Activated T-cell treated with anti-CD3 and anti-CD28 coated beads, Interleukin-2, amount 50 U/mL, for 24 hours (primary cell): ENCODE measurements around the gene DSG4.

Experiments
- DNase-seq: peaks from one replicate; pipeline ENCODE4 v3.0.0-alpha.2; 2020
- H3K27ac Mint-ChIP-seq: 2 replicates; pipeline ENCODE4 v1.8.0; 2020; ENCODE audit warnings: mild to moderate bottlenecking, mixed read lengths
- H3K27me3 Mint-ChIP-seq: 2 replicates; pipeline ENCODE4 v1.8.0; 2020; ENCODE audit warnings: mixed read lengths
- H3K36me3 Mint-ChIP-seq: 2 replicates; pipeline ENCODE4 v1.8.0; 2020; ENCODE audit warnings: low read depth, mixed read lengths
- H3K4me1 Mint-ChIP-seq: 2 replicates; pipeline ENCODE4 v1.8.0; 2020; ENCODE audit warnings: low read depth, mixed read lengths
- H3K4me3 Mint-ChIP-seq: 2 replicates; pipeline ENCODE4 v1.8.0; 2020; ENCODE audit warnings: mild to moderate bottlenecking, moderate library complexity, mixed read lengths
- H3K9me3 Mint-ChIP-seq: 2 replicates; pipeline ENCODE4 v1.8.0; 2020; ENCODE audit warnings: mixed read lengths

Gene DSG4

GRCh38 chr18:31426021-31426420 lies 49.4 kb downstream of the DSG4 start:
- H3K36me3 Mint-ChIP-seq, result no peaks in the 10 kb centered on the region
- no peaks in the 10 kb centered on the region for H3K4me1 Mint-ChIP-seq
- H3K27ac Mint-ChIP-seq, result no peak overlapping the region
- no peak overlapping the region for H3K4me3 Mint-ChIP-seq
- no peaks in the 10 kb centered on the region for H3K27me3 Mint-ChIP-seq
- DNase-seq, result no peak
- H3K9me3 Mint-ChIP-seq, result no peaks in the 10 kb centered on the region

- H3K9me3 Mint-ChIP-seq, result no peaks in the 10 kb centered on the region
- no peak for DNase-seq
- H3K4me1 Mint-ChIP-seq, result no peaks in the 10 kb centered on the region
- H3K4me3 Mint-ChIP-seq, result no peak overlapping the region
- no peaks in the 10 kb centered on the region for H3K36me3 Mint-ChIP-seq
- H3K27ac Mint-ChIP-seq, result no peak overlapping the region
- H3K27me3 Mint-ChIP-seq, result no peaks in the 10 kb centered on the region
These were observed 50.4 kb downstream of the DSG4 start for GRCh38 chr18:31426871-31427406.

GRCh38 chr18:31428211-31428610 lies 51.6 kb downstream of the DSG4 start:
- H3K36me3 Mint-ChIP-seq, result no peaks in the 10 kb centered on the region
- H3K4me3 Mint-ChIP-seq, result no peak overlapping the region
- H3K9me3 Mint-ChIP-seq, result no peaks in the 10 kb centered on the region
- H3K4me1 Mint-ChIP-seq, result no peaks in the 10 kb centered on the region
- DNase-seq, result no peak
- no peaks in the 10 kb centered on the region for H3K27me3 Mint-ChIP-seq
- H3K27ac Mint-ChIP-seq, result no peak overlapping the region

GRCh38 chr18:31429623-31430022 lies 53.0 kb downstream of the DSG4 start:
- H3K27me3 Mint-ChIP-seq, result no peaks in the 10 kb centered on the region
- no peak overlapping the region for H3K27ac Mint-ChIP-seq
- H3K36me3 Mint-ChIP-seq, result no peaks in the 10 kb centered on the region
- H3K9me3 Mint-ChIP-seq, result no peaks in the 10 kb centered on the region
- no peak for DNase-seq
- H3K4me3 Mint-ChIP-seq, result no peak overlapping the region
- H3K4me1 Mint-ChIP-seq, result no peaks in the 10 kb centered on the region

GRCh38 chr18:31430072-31430471 lies 53.5 kb downstream of the DSG4 start:
- Mint-ChIP-seq H3K27ac (no peak overlapping the region), H3K4me3 (no peak overlapping the region), H3K27me3 (no peaks in the 10 kb centered on the region), H3K4me1 (no peaks in the 10 kb centered on the region), H3K36me3 (no peaks in the 10 kb centered on the region), H3K9me3 (no peaks in the 10 kb centered on the region)
- DNase-seq, result no peak

GRCh38 chr18:31430554-31430953 lies 54.0 kb downstream of the DSG4 start:
- H3K36me3 Mint-ChIP-seq, result no peaks in the 10 kb centered on the region
- H3K4me1 Mint-ChIP-seq, result no peaks in the 10 kb centered on the region
- H3K27me3 Mint-ChIP-seq, result no peaks in the 10 kb centered on the region
- H3K9me3 Mint-ChIP-seq, result no peaks in the 10 kb centered on the region
- H3K4me3 Mint-ChIP-seq, result no peak overlapping the region
- no peak for DNase-seq
- no peak overlapping the region for H3K27ac Mint-ChIP-seq

GRCh38 chr18:31432316-31432715 lies 55.7 kb downstream of the DSG4 start:
- no peak overlapping the region for H3K4me3 Mint-ChIP-seq
- DNase-seq, result no peak
- no peaks in the 10 kb centered on the region for H3K27me3 Mint-ChIP-seq
- H3K4me1 Mint-ChIP-seq, result no peaks in the 10 kb centered on the region
- H3K36me3 Mint-ChIP-seq, result no peaks in the 10 kb centered on the region
- no peak overlapping the region for H3K27ac Mint-ChIP-seq
- no peaks in the 10 kb centered on the region for H3K9me3 Mint-ChIP-seq

- Mint-ChIP-seq H3K4me1 (no peaks in the 10 kb centered on the region), H3K4me3 (no peak overlapping the region), H3K36me3 (no peaks in the 10 kb centered on the region), H3K27me3 (no peaks in the 10 kb centered on the region), H3K9me3 (no peaks in the 10 kb centered on the region), H3K27ac (no peak overlapping the region)
- no peak for DNase-seq
These were observed 60.2 kb downstream of the DSG4 start for GRCh38 chr18:31436825-31437224.

- Mint-ChIP-seq H3K9me3 (no peaks in the 10 kb centered on the region), H3K27ac (no peak overlapping the region), H3K4me3 (no peak overlapping the region), H3K36me3 (no peaks in the 10 kb centered on the region), H3K4me1 (no peaks in the 10 kb centered on the region), H3K27me3 (no peaks in the 10 kb centered on the region)
- no peak for DNase-seq
These were observed 61.8 kb downstream of the DSG4 start for GRCh38 chr18:31438402-31438801.

- no peak overlapping the region for H3K27ac Mint-ChIP-seq
- no peaks in the 10 kb centered on the region for H3K27me3 Mint-ChIP-seq
- no peaks in the 10 kb centered on the region for H3K4me1 Mint-ChIP-seq
- DNase-seq, result no peak
- H3K36me3 Mint-ChIP-seq, result no peaks in the 10 kb centered on the region
- H3K4me3 Mint-ChIP-seq, result no peak overlapping the region
- no peaks in the 10 kb centered on the region for H3K9me3 Mint-ChIP-seq
These were observed 63.3 kb downstream of the DSG4 start for GRCh38 chr18:31439807-31440325.

GRCh38 chr18:31440787-31441186 lies 64.2 kb downstream of the DSG4 start:
- Mint-ChIP-seq H3K27me3 (no peaks in the 10 kb centered on the region), H3K4me1 (no peaks in the 10 kb centered on the region)

GRCh38 chr18:31441493-31441892 lies 64.9 kb downstream of the DSG4 start:
- Mint-ChIP-seq H3K4me1 (no peaks in the 10 kb centered on the region), H3K27me3 (no peaks in the 10 kb centered on the region), H3K4me3 (no peak overlapping the region), H3K9me3 (no peaks in the 10 kb centered on the region), H3K27ac (no peak overlapping the region), H3K36me3 (no peaks in the 10 kb centered on the region)
- no peak for DNase-seq

More at GRCh38 chr18:31440787-31441186, 64.2 kb downstream of the DSG4 start:
- no peaks in the 10 kb centered on the region for H3K36me3 Mint-ChIP-seq
- H3K4me3 Mint-ChIP-seq, result no peak overlapping the region
- no peak for DNase-seq
- no peaks in the 10 kb centered on the region for H3K9me3 Mint-ChIP-seq
- H3K27ac Mint-ChIP-seq, result no peak overlapping the region

- Mint-ChIP-seq H3K36me3 (no peaks in the 10 kb centered on the region), H3K9me3 (no peaks in the 10 kb centered on the region), H3K27ac (no peak overlapping the region), H3K4me3 (no peak overlapping the region), H3K27me3 (no peaks in the 10 kb centered on the region), H3K4me1 (no peaks in the 10 kb centered on the region)
- no peak for DNase-seq
These were observed 67.6 kb downstream of the DSG4 start for GRCh38 chr18:31444142-31444541.

GRCh38 chr18:31445908-31446307 lies 69.3 kb downstream of the DSG4 start:
- no peaks in the 10 kb centered on the region for H3K9me3 Mint-ChIP-seq
- no peak overlapping the region for H3K4me3 Mint-ChIP-seq
- DNase-seq, result no peak
- no peaks in the 10 kb centered on the region for H3K36me3 Mint-ChIP-seq
- no peak overlapping the region for H3K27ac Mint-ChIP-seq
- no peaks in the 10 kb centered on the region for H3K27me3 Mint-ChIP-seq
- no peaks in the 10 kb centered on the region for H3K4me1 Mint-ChIP-seq

- H3K27ac Mint-ChIP-seq, result no peak overlapping the region
- H3K27me3 Mint-ChIP-seq, result no peaks in the 10 kb centered on the region
- H3K4me1 Mint-ChIP-seq, result no peaks in the 10 kb centered on the region
These were observed 70.3 kb downstream of the DSG4 start for GRCh38 chr18:31446854-31447253.

More at GRCh38 chr18:31446854-31447253, 70.3 kb downstream of the DSG4 start:
- Mint-ChIP-seq H3K36me3 (no peaks in the 10 kb centered on the region), H3K4me3 (no peak overlapping the region), H3K9me3 (no peaks in the 10 kb centered on the region)
- DNase-seq, result no peak
